Activated naive CD4-positive, alpha-beta T cell treated with anti-CD3 and anti-CD28 coated beads for 36 hours (primary cell): ENCODE results near the gene ARHGAP24. TPM values are rescaled to one million over a fixed set of nuclear protein-coding genes. Genes with fewer than 3 reads are reported as not detected.

Experiments used
- CTCF ChIA-PET: fragments of 350-600 bp; sonication (Branson Sonifier 250); formaldehyde crosslinking; loops from one replicate; lab custom pipeline; 2021; ENCODE audit warnings: antibody characterized with exemption; lab: Charles Lee
- DNase-seq: peaks from one replicate; pipeline ENCODE4 v3.0.0-alpha.2; 2020
- H3K27ac Mint-ChIP-seq: one replicate; pipeline ENCODE4 v1.8.0; 2021; ENCODE audit warnings: mild to moderate bottlenecking, mixed read lengths
- H3K27me3 Mint-ChIP-seq: one replicate; pipeline ENCODE4 v1.8.0; 2021; ENCODE audit warnings: low read depth, mixed read lengths
- H3K36me3 Mint-ChIP-seq: one replicate; pipeline ENCODE4 v1.8.0; 2021; ENCODE audit warnings: low read depth, mixed read lengths
- H3K4me1 Mint-ChIP-seq: one replicate; pipeline ENCODE4 v1.8.0; 2021; ENCODE audit warnings: low read depth, mixed read lengths
- H3K4me3 Mint-ChIP-seq: one replicate; pipeline ENCODE4 v1.8.0; 2021; ENCODE audit warnings: mild to moderate bottlenecking, moderate library complexity, mixed read lengths
- H3K9me3 Mint-ChIP-seq: one replicate; pipeline ENCODE4 v1.8.0; 2021; ENCODE audit warnings: mixed read lengths
- intact Hi-C: fragments of 100-400 bp; cut with micrococcal nuclease; formaldehyde crosslinking; loops from one replicate; pipeline ENCODE4 v1.15.1; 2023
- total RNA-seq, 2 experiments: library from RNA; stranded (reverse); gene quantifications; one replicate each; pipeline ENCODE4 v1.2.3, GENCODE V29; 2021

The ARHGAP24 gene
- total RNA-seq, 2 experiments from 2014 or later, result not detected

DNA sequence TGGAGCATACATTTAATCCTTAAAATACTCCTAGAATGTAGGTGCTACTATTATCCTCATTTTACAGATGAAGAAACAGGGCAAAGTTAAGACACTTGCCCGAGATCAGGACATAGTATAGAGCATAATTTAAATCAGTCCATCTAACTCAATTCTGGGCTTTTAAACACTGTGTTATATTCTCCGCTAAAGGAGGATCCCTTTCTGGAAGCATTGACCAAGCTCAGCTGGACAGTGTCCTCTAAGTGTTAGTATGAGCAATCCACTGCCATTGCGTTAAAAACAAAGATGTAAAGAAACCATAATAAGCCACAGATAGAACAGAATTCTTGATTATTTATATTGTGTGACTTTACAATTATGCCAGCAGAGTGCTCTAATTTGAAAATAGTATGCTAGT, 207.0 kb downstream of the ARHGAP24 start:
- intact Hi-C loops, result no loop called here
- Mint-ChIP-seq H3K4me3 (no peak overlapping the region), H3K36me3 (no peaks in the 10 kb centered on the region), H3K27ac (no peak overlapping the region), H3K9me3 (peaks cover 4% of the 10 kb centered on the region), H3K27me3 (no peaks in the 10 kb centered on the region), H3K4me1 (no peaks in the 10 kb centered on the region)
- CTCF ChIA-PET, result no interaction called here
- DNase-seq, result no peak

DNA sequence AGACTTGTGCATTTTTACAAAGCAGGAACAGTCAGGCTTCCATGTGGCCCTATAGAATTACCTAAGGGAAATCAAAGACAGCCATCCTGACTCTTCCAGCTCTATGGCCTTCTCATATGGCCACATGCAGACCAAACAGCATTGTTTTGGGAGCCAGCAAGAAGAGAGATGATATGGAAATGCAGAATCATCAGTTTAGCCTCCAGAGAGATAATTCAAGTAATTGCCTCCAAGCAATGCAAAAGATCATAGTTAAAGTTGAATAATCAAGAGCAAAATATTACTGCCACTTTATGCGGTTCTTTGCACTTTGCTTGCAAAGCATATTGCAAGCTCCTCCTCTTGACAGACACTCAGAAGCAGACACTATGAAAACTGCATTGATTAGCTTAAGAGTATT, 207.4 kb downstream of the ARHGAP24 start:
- Mint-ChIP-seq H3K9me3 (peaks cover 4% of the 10 kb centered on the region), H3K27ac (no peak overlapping the region), H3K36me3 (no peaks in the 10 kb centered on the region), H3K4me1 (no peaks in the 10 kb centered on the region), H3K4me3 (no peak overlapping the region), H3K27me3 (no peaks in the 10 kb centered on the region)
- intact Hi-C loops, result no loop called here
- CTCF ChIA-PET, result no interaction called here
- DNase-seq, result no peak

DNA sequence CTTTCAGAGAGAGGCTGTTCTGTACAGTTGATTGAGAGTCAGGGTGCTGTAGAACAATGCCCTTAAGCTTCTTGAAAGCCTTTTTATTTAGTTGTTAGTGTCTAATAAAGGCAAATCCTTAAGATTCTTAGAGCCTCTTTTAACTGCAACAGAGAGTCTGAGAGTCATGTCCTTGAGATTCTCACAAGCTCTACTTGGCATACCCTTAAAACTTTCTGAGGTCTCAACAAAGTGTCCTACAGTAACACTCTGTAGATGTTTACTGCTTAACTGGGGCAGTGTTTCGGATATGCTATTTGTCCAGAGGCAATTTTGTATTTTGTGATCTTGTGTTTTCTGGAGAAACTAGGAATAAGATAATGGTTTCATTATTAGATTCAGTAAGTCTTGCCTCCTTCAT, 209.7 kb downstream of the ARHGAP24 start:
- no peak for DNase-seq
- Mint-ChIP-seq H3K4me1 (no peaks in the 10 kb centered on the region), H3K4me3 (no peak overlapping the region), H3K27ac (no peak overlapping the region), H3K9me3 (peaks cover 6% of the 10 kb centered on the region), H3K36me3 (no peaks in the 10 kb centered on the region), H3K27me3 (no peaks in the 10 kb centered on the region)
- intact Hi-C loops, result no loop called here
- CTCF ChIA-PET, result no interaction called here

DNA sequence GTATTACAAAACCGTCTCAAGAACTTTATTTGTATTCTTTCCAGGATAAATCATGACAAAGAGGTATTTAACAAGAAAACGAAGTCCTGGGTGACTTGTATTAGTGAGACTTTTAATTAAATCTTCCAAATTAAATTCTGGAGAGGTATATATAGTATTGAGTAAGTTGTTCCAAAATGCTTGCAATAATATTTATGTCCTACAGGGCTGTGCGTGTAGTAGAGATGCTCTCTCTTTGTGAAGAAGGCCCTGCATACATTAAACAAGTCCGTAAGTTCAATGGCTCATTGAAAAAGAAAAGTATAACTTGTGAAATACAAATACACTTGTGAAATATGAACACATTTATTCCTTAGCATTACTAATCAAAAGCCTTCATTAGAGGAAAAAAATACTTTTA, 211.4 kb downstream of the ARHGAP24 start:
- DNase-seq, result no peak
- no peaks in the 10 kb centered on the region for H3K27me3 Mint-ChIP-seq
- intact Hi-C loops, result no loop called here
- no peaks in the 10 kb centered on the region for H3K4me1 Mint-ChIP-seq
- CTCF ChIA-PET, result no interaction called here
- H3K27ac Mint-ChIP-seq, result no peak overlapping the region
- H3K36me3 Mint-ChIP-seq, result no peaks in the 10 kb centered on the region
- no peak overlapping the region for H3K4me3 Mint-ChIP-seq
- H3K9me3 Mint-ChIP-seq, result peaks cover 6% of the 10 kb centered on the region

- CTCF ChIA-PET, result no interaction called here
- H3K9me3 Mint-ChIP-seq, result peaks cover 4% of the 10 kb centered on the region
- no peaks in the 10 kb centered on the region for H3K4me1 Mint-ChIP-seq
These were observed 213.2 kb downstream of the ARHGAP24 start for GRCh38 chr4:85688055-85688740.

GRCh38 chr4:85696661-85697060, 221.7 kb downstream of the ARHGAP24 start:
- H3K4me3 Mint-ChIP-seq, result no peak overlapping the region
- no peak for DNase-seq
- no peaks in the 10 kb centered on the region for H3K27me3 Mint-ChIP-seq
- CTCF ChIA-PET, result no interaction called here
- no peaks in the 10 kb centered on the region for H3K36me3 Mint-ChIP-seq
- H3K27ac Mint-ChIP-seq, result no peak overlapping the region
- intact Hi-C loops, result no loop called here
- H3K9me3 Mint-ChIP-seq, result peaks cover 4% of the 10 kb centered on the region
- H3K4me1 Mint-ChIP-seq, result no peaks in the 10 kb centered on the region

More at GRCh38 chr4:85688055-85688740, 213.2 kb downstream of the ARHGAP24 start:
- Mint-ChIP-seq H3K36me3 (no peaks in the 10 kb centered on the region), H3K27me3 (no peaks in the 10 kb centered on the region), H3K4me3 (no peak overlapping the region), H3K27ac (no peak overlapping the region)
- intact Hi-C loops, result no loop called here
- no peak for DNase-seq

DNA sequence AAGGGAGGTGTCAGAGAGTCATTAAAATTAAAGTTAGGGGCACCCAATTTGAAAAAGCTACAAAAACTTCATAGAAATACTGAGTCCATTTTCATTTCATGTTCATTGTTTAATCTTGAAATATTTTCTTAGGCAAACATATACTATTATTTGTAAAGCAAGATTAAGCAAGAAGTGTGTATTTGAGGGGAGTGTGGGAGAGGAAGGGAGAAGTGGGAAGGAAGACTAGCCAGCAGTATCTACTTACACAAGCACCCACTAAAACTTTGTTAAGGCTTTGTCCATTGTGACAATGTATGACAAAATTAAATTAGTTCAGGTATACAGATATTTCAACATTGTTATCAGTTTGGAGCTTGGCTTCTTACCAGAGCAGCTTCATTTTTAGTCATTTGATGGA, 222.9 kb downstream of the ARHGAP24 start:
- no peak overlapping the region for H3K4me3 Mint-ChIP-seq
- intact Hi-C loops, result no loop called here

GRCh38 chr4:85700362-85700761, 225.4 kb downstream of the ARHGAP24 start:
- Mint-ChIP-seq H3K36me3 (no peaks in the 10 kb centered on the region), H3K9me3 (peaks cover 4% of the 10 kb centered on the region), H3K27me3 (no peaks in the 10 kb centered on the region), H3K4me1 (no peaks in the 10 kb centered on the region), H3K4me3 (no peak overlapping the region), H3K27ac (no peak overlapping the region)
- CTCF ChIA-PET, result no interaction called here
- DNase-seq, result no peak
- intact Hi-C loops, result no loop called here

More for the DNA sequence above, 222.9 kb downstream of the ARHGAP24 start:
- no peaks in the 10 kb centered on the region for H3K36me3 Mint-ChIP-seq
- peaks cover 4% of the 10 kb centered on the region for H3K9me3 Mint-ChIP-seq
- CTCF ChIA-PET, result no interaction called here
- no peaks in the 10 kb centered on the region for H3K27me3 Mint-ChIP-seq
- no peak for DNase-seq
- H3K4me1 Mint-ChIP-seq, result no peaks in the 10 kb centered on the region
- no peak overlapping the region for H3K27ac Mint-ChIP-seq

DNA sequence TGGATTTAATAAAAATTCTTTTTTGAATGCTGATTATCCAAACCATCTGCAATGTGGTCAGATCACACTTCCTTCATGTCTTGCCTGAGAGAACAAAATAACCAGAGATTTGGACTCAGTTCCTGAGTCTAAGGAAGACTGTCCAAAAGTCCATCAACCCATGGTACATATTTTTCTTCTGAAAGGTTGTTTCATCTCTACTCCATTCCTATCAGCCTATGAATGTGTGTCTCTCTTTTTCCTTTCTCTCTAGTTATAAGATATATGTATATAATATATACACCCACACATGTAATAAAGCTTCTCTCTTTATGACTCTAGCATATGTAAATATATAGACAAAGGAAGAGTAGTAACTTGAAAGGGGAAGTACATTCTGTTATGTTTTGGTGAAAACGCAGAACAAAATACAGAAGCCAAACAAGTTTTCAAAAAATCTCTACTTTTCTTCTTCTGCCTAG, 226.9 kb downstream of the ARHGAP24 start:
- Mint-ChIP-seq H3K36me3 (no peaks in the 10 kb centered on the region), H3K4me3 (no peak overlapping the region), H3K9me3 (no peaks in the 10 kb centered on the region), H3K27ac (no peak overlapping the region), H3K4me1 (no peaks in the 10 kb centered on the region), H3K27me3 (no peaks in the 10 kb centered on the region)
- intact Hi-C loops, result no loop called here
- CTCF ChIA-PET, result no interaction called here
- DNase-seq, result no peak

- CTCF ChIA-PET, result no interaction called here
- Mint-ChIP-seq H3K4me3 (no peak overlapping the region), H3K27me3 (no peaks in the 10 kb centered on the region), H3K9me3 (no peaks in the 10 kb centered on the region), H3K27ac (no peak overlapping the region), H3K4me1 (no peaks in the 10 kb centered on the region), H3K36me3 (no peaks in the 10 kb centered on the region)
- no peak for DNase-seq
- intact Hi-C loops, result no loop called here
These were observed 228.1 kb downstream of the ARHGAP24 start for GRCh38 chr4:85703096-85703495.

DNA sequence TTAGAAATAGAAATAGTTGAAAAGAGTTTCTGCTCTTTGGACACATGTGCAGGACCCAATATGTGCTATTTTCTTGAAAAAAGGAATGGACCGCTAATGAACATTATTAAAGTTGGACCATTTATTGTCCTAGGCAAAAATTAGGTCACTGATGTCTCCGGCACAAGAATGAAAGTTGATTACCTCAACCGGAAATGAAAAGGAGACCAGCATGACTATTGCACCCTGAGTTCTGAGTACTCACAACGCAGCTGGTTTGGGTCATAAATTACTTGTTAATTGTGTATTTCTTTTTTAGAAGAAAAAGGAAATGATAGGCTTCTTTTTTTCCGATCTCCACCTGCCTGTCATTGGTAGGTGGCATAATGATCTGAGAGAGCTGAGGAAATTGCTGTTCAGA, 232.7 kb downstream of the ARHGAP24 start:
- H3K27ac Mint-ChIP-seq, result no peak overlapping the region
- CTCF ChIA-PET, result no interaction called here
- DNase-seq, result no peak
- H3K27me3 Mint-ChIP-seq, result no peaks in the 10 kb centered on the region
- no peak overlapping the region for H3K4me3 Mint-ChIP-seq
- intact Hi-C loops, result no loop called here
- H3K4me1 Mint-ChIP-seq, result no peaks in the 10 kb centered on the region
- H3K36me3 Mint-ChIP-seq, result no peaks in the 10 kb centered on the region
- no peaks in the 10 kb centered on the region for H3K9me3 Mint-ChIP-seq

DNA sequence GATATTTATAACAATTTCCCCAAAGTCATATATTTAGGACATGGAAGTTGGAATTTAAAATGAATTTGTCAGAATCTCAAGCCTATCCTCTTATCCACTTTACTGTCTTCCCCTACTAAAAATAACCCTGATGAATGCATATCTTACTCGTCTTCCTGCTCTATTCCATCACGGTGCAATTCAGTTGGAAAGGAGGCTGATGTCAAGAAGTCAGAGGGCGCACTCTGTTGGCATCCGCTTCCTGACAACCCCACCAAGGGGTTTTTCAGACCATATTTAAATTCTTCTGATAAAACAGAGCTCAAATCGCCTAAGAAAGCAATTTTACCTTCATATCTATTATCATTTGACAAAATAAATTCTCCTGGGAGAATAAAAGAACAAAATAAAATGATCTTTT, 233.5 kb downstream of the ARHGAP24 start:
- H3K4me1 Mint-ChIP-seq, result no peaks in the 10 kb centered on the region
- H3K4me3 Mint-ChIP-seq, result no peak overlapping the region
- H3K27me3 Mint-ChIP-seq, result no peaks in the 10 kb centered on the region
- no peak for DNase-seq
- CTCF ChIA-PET, result no interaction called here
- H3K27ac Mint-ChIP-seq, result no peak overlapping the region
- H3K9me3 Mint-ChIP-seq, result no peaks in the 10 kb centered on the region
- no peaks in the 10 kb centered on the region for H3K36me3 Mint-ChIP-seq
- intact Hi-C loops, result no loop called here

GRCh38 chr4:85713005-85713404, 238.1 kb downstream of the ARHGAP24 start:
- intact Hi-C loops, result no loop called here
- Mint-ChIP-seq H3K9me3 (no peaks in the 10 kb centered on the region), H3K27ac (no peak overlapping the region), H3K27me3 (no peaks in the 10 kb centered on the region), H3K4me3 (no peak overlapping the region), H3K4me1 (no peaks in the 10 kb centered on the region), H3K36me3 (no peaks in the 10 kb centered on the region)
- no peak for DNase-seq
- CTCF ChIA-PET, result no interaction called here
